HG02642 (cell line): ENCODE results near the gene SEMA5B.

ENCODE experiments used
- ATAC-seq: cut with Tn5 transposase; IDR thresholded peaks from one replicate; pipeline ENCODE4 v1.9.1; 2021; ENCODE audit warnings: mild to moderate bottlenecking; ENCODE audit not compliant: unreplicated experiment, poor library complexity

Gene SEMA5B

DNA sequence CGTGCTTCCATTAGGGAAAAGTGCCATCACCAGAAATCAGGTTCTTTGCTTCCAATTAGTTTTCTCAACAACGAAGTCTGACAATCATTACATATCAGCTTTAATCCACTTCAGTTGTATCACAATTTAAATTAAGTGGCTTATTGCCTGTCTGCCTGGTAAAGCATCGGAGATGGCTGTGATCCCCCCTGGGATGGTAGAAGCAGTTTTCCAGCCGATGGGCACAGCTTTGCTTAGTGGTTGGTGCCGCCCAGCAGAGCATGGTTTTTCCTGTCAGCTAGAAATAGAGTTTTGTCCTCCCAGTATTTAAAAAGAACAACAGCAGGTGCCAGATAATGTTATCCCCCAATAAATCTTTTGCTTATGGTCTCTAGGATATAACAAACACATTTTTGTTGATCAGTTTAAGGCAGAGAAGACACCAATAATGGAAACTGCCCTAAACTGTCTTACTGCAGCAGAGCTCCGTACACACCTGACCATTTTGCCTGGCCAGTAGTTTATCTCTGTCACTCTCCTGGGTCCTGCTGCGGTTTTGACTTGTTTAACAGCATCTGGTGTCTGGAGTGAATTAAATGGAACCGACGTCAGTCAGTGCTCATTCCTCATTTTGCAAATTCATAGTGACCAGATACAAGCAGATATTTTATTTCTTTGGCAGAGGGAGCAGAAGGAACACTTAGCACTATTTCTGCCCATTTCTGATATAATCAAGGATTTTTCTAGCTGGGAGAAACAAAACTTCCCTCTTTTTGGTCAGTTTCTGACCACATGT lies 153.6 kb downstream of the SEMA5B start:
- no peak for ATAC-seq

- no peak for ATAC-seq
These were observed 159.2 kb downstream of the SEMA5B start for GRCh38 chr3:122868322-122868721.

- ATAC-seq = no peak
These were observed 163.1 kb downstream of the SEMA5B start for GRCh38 chr3:122864498-122864897.

GRCh38 chr3:122862381-122862780 lies 165.2 kb downstream of the SEMA5B start:
- ATAC-seq = no peak
